ENCODE data around the gene PDE9A. TPM values are rescaled to one million over a fixed set of nuclear protein-coding genes. Genes with fewer than 3 reads are reported as not detected.

The PDE9A gene
- total RNA-seq = 0.54 and 1.7 TPM in 2 replicates

DNA sequence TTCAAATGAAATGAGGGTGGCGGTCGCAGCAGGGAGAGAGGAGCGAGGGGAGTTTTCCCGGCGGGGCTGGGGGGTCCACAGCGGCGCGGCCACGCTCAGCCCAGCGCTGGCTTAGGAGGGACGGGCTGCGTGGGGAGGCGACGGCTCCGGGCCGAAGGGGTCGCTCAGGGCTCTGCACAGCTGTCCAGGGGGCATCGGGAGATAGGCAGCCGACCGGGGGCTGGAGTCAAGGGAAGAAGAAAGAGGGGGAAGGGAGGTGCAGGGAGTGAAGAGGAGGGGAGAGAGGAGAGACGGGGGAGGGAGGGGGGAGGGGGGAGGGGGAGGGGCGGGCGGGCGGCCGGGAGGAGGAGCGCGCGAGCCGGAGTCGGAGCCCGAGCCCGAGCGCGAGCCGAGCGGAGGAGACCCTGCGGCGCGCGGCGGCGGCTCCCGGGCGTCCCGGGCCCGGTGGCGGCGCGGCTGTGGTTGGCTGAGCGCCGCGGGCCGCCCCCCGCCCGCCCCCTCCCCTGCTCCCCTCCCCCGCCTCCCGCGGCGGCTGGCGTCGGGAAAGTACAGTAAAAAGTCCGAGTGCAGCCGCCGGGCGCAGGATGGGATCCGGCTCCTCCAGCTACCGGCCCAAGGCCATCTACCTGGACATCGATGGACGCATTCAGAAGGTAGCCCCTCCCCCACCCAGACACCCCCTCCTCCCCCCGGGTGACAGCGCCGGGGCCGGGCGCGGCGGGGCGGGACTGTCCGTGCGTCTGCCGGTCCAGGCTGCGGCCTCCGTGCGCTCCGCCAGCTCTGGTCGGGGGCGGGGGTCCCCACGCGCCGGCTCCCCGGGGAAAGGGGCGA, at the start of gene PDE9A:
PDE9A (plus strand) TSS at position 391 of the 831 bp plus-strand sequence; CDS start at position 585, 194 bp downstream.

Other genes starting within 250 kb of the PDE9A start
- not detected in 2 replicates for gene UBASH3A, start 249.7 kb upstream of the PDE9A start, total RNA-seq
- not detected in 2 replicates for gene RSPH1, start 157.4 kb upstream of the PDE9A start, total RNA-seq
- gene SLC37A1, start 139.8 kb upstream of the PDE9A start, total RNA-seq = 0.93 and 1.6 TPM in 2 replicates
- gene WDR4, start 225.9 kb downstream of the PDE9A start, total RNA-seq = 4.7 and 10.1 TPM in 2 replicates
- 44.2 and 48.0 TPM in 2 replicates for gene NDUFV3, start 239.7 kb downstream of the PDE9A start, total RNA-seq